T-helper 2 cell (primary cell): ENCODE results near the gene ZNF22.

Source experiments
- DNase-seq, 5 experiments: peaks; one replicate each; pipeline versions ENCODE4 v3.0.0 to v3.0.0-alpha.2; 2012 to 2022

Gene ZNF22

DNA sequence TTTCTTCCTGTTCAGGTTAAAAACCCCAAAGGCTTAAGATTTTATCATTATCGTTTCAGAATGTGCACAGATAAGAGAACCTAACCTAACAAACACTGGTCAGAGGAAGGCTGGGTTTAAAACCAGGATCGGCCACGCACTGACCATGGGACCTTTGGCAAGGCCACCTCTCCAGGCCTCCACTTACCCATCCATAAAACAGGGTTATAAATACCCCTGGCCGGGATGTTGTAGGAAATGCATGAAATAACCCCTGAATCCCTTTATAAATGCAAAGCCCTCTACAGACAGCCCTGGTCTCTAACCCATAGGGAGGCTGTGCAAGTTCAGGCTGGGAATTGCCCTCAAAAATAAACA is 22.5 kb upstream of the ZNF22 start:
- DNase-seq, result no peak

DNA sequence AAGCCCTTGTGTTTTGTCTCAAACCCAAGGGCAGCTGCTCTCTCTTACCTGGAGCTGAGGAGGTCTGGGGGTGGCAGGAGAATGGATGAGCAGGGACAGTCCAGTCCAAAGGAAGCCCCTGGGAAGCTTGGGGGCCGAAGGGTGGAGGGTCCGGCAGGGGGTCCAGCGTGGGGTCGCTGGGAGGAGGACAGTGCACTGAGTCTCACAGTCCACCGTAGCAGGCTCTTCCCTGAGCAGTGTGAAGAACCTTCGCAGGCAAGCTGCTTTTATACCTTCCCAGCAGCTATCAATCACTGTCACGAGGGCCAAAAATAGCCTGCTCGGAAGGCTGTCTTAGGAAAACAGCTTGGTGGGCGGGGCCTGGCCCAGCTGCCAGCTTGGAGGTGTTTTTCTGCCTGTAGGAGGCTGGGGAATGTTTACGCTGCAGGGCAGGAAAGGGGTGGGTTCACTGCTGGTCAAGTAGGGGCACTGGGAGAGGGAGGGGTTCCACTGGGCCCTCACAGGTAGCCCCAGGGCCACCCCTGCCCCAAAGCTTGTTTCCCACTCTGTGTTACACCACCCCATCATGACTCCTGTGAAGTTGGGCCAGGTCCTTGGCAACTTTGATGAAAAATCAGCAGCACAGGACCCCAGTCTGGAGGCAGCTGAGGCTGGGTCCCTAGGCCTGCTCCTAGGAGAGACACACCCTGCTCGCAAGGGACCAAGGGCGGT is 22.0 kb upstream of the ZNF22 start, which contains the start of gene DEPP1:
TSS of gene DEPP1 (minus strand) at position 240 of the 711 bp plus-strand sequence. CDS start 779 bp downstream, outside the sequence.
- DNase-seq, result peak in 1 of 5 experiments; percentile 14

DNA sequence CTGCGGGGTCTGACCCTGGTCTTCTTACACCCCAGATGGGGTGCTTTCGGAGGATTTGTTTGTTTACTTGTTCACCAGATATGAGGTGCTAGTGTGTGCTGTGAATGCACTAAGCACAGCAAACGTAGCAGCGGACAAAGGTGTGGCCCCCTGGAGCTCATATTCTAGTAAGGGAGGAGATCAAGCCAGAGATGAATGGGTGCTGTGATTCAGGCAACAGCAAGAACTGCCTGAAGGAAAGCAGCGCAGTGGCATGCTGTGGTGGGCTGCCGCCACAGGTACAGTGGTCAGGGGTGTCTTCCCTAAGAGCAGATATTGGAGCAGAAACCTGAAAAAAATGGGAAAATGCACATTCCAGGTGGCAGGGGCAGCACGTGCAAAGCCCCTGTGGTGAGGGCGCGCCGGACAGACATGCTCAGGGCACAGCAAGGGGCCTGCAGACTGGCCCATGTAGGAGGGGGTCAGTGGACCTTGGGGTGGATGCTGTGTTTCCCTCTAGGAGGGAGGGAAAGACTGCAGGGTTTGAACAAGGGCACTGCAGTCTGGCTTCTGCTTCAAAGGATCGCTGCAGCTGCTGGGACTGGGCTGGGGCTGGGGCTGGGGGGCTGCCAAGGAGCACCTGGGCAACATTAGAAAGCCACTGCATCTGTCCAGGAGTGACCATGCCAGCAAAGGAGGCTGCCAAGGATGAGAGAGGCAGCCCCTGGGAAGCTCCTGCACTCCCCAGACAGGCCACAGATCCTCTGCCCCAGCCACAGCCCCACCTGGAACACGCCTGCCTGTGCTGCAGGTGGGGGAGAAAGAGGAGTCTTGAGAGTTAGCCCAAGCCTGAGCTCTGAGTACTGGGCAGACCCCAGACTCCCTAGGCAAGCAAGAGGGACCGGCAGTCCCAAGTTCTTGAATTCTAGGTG is 21.2 kb upstream of the ZNF22 start:
- DNase-seq, result no peak

DNA sequence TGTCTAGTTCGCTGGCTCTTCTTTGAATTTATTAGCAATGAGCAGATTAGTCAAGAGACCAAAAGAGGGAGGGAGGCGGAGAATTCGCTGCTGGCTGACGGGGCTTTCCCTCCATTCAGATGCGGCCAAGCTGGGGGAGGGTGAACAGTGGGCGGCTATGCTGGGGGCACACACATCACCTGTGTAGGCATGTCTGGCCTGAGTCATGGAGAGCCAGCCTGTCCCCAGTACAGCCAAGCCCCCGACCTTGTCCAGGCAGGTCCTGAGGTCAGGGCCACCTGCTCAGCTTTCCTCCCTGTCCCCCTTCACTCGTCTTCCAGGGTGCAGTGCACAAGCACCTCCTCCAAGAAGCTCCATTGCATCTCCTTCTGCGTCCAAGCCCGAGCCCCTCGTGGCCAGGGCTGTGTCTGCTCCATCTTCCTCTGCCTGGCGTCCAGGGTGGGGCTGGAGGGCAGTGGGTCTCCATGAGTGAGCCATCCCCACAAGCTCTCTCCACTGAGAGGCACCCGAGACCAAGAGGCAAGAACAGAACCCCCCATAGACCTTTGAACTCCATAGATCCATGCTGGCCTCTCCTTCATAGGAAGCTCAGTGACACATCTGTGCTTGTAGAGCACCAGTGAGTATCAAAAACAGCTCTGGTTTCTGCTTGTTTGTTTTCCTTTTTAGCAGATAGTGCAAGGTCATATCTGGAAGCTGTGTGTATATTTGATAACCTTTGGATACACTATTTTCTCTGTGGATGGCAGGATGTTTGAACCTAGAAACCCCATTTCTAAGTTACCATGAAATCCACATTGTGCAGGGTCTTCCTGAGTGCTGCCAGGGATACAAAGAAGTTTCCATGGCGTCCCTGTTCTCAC is 20.2 kb upstream of the ZNF22 start:
- no peak for DNase-seq

DNA sequence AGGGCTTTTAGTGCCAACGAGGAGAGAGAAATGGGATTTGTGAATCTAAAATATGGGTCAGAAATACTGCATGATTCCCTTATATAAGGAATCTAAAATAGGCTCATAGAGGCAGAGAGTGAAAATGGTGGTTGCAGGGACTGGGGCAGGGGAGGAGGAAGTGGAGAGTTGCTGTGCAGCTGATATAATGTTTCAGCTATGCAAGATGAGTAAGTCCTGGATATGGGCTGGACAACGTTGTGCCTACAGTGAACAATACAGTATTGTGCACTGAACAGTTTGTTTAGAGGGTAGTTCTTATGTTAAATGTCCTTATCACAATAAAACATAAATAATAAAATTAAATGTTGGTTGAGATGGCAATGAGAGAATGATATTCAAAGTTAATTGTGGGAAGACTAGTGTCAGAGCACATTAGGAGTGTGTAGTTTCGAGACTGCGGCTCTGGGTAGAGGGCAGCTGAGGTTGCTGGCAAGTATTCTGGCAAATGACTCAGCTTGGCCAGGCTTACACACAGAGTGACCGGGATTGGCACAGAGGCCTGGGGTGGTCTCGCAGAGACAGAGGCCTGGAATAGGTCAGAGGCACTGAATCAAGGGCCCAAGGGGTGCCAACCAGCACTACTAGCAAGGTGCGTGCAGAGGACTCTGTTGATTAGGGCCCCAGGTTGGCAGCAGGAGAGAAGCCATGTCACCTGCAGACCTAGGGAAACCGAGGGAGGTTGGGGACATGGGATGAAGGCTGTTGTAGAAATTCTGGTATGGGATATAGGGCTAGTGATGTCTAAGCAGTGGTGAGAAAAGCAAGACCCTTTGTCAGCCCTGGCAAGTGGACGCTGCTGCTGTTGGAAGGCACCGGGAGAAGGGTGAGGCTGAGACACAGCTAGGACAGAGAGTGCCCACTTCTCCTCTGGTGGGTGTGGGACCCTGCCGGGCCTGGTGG is 19.3 kb upstream of the ZNF22 start:
- peak in 1 of 5 experiments; percentile 45 for DNase-seq

DNA sequence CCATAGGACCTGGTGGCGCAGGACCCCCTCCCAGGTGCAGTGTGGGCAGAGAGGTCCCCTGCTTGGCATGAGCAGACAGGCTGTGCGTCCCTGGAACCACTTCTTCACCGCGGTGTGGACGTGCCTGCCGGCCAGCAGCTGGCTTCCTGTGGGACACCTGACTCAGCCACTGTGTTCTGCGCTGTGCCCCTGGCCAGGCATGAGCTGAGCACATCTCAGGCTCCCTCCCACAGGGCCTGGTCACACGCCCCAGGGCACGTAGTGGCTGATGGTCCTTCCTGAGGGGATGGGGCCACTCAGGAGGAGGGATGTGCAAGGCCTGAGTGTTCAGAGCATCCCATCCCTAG is 18.6 kb upstream of the ZNF22 start:
- no peak for DNase-seq

DNA sequence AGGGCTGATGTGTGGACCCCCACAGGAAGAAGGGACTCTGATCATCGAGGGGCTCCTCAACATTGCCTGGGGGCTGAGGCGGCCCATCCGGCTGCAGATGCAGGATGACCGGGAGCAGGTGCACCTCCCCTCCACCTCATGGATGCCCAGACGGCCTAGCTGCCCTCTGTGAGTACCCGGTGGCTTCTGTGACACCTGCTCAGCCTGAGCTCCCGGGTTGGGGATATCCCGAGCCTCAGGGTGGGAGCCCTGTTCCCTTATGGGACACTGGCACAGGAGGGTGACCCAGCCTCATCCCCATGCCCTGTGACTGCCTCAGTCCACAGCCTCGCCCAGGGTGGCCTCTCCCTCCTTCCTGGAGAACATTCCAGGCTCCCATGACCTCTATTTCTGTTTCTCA is 18.2 kb upstream of the ZNF22 start:
- no peak for DNase-seq

DNA sequence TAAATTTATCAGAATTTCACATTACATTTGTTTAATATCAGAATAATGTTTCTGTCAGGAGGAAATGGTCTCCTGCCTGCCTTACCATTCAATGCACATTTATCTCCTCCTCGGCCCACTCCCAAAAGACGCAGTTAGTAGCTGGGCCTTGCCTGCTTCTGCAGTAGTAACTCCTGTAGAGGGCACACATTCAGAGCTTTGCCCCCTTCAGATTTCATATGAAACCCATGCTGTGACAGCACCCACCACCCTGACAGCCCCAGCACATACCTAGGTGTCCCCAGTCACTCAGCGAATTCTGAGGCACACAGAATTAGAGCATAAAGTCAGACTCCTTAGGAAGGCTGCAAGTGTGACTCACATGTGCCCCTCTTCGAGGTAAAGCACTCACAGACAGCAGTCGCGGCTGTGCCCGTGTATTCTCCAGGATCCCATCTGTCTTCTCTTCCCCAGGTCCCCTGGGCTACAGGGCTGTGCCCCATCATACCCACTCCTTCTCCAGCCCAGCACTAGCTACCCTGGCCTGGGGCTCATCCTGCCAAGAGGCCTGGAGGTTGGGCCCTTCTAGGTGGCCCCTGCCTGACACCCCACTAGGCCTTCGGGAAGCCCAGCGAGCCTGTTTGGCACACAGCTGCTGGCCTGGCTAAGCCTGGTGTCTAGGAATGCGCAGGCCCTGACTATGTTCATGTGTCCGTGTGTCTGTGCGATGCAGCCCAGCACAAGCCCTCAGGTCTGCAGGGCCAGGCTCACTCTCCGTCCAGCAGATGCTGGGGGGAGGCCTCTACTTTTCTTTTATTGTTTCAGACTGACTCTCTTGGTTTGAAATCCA is 17.4 kb upstream of the ZNF22 start:
- DNase-seq, result no peak

DNA sequence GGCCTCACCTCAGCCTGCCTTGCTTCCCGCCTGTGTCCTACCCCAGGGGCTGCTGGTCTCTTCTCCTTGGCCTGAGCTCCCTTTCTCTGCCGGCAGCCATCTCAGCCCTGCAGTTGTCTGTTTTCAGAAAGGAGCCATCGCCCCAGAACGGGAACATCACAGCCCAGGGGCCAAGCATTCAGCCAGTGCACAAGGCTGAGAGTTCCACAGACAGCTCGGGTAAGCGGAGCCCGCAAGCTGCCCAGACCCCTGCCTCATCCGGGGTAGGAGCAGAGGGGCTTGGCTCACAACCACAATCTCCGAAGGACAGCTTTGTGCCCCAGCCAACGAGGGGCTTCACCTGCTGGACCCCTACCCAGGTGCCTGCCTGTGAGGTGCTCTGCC is 16.8 kb upstream of the ZNF22 start:
- no peak for DNase-seq

DNA sequence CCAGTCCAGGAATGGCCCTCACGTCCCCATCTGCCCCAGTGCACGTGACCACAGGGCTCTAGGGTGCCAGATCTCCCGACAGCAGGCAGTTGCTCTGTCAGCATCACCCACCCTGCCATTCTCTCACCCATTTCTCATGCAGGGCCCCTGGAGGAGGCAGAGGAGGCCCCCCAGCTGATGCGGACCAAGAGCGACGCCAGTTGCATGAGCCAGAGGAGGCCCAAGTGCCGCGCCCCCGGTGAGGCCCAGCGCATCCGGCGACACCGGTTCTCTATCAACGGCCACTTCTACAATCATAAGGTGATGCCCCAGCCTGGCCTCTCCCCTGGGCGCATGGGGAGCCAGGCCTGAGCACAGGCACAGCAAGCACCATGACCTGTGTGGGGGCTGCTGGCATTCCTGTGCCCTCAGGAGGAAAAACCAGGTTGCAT is 16.0 kb upstream of the ZNF22 start:
- no peak for DNase-seq

DNA sequence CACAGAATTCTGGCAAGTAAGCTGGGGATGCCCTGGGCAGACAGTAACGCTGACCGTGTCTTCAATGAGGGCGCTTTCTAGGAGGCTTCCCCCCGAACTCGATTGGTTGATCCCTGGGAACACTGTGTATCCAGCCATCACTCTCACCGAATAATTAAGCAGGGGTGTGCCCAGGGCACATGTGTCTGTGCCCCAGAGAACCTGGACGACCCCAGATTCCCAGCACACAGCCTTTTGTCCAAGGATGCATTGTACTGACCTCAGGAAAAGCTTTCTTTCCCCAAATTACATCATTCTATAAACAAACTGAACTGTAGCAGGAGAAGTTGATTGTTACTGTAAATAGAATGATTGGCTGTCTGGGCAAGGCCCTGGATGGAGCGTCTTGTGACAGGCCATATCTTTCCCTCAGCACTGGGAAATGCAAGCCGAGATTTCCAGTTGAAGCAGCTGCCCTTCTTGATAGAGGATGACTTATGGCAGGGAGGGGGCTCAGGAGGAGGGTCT is 15.5 kb upstream of the ZNF22 start:
- DNase-seq, result no peak

DNA sequence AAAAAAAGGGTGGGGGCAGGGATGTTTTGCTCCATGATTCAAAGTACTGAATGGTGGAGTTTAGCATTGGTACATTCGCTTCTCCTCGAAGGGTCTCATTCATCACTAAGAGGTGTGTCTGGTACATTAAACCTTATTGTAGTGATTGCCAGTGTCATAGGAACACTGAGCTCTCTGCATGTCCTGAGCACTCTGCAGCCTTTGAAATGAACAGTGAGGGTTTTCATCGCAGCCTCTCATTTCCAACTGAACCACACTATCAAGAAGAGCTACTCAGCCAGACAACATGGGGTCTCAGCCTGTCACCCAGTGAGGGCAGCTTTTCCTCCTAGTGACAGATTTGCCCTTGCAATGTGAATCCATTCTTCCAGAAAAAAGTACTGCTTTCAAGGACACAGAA is 14.5 kb upstream of the ZNF22 start:
- no peak for DNase-seq

DNA sequence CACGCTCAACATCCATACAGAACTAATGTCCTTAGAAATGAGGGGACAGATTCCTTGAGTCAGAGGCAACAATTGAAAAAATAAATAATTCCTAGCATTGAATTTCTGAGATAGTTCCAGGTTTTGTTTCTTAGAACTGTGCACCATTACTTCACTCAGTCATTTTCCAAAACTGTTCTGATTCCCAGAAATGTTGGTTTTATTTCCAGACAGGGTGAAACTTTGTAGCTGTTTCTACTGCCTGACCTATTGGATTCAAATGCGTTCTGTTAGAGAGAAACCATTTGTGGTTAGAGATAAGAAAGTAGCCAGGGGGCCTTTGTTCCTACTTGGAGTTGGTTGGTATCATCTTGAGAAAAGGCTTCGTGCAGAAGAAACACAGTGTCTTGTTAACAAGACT is 14.1 kb upstream of the ZNF22 start:
- DNase-seq, result no peak

DNA sequence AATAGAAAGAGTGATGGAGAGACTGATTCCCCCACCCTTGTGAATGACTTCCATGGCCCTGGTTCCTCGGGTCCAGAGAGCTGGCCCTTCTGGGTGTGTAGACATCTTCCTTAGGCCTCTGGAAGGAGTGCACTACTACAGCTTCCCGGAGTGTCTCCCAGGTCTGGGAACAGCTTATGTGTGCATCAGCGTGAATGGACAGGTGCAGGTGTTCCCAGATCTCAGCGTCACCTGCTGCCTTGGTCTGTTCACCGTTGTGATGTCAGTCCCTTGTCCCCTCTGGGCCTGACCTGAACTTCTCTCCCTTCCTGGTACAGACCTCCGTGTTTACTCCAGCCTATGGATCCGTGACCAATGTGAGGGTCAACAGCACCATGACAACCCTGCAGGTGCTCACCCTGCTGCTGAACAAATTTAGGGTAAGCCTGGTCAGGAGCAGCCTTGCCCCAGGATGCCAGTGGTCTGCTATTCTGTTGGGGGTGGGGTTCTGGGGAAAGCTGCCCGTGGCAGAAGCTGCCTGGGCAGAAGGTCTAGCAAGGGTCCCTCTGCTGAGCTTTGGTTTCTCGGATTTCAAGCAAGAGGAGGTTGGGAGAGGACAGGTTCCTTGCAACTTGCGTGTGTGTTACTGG is 11.7 kb upstream of the ZNF22 start:
- no peak for DNase-seq

DNA sequence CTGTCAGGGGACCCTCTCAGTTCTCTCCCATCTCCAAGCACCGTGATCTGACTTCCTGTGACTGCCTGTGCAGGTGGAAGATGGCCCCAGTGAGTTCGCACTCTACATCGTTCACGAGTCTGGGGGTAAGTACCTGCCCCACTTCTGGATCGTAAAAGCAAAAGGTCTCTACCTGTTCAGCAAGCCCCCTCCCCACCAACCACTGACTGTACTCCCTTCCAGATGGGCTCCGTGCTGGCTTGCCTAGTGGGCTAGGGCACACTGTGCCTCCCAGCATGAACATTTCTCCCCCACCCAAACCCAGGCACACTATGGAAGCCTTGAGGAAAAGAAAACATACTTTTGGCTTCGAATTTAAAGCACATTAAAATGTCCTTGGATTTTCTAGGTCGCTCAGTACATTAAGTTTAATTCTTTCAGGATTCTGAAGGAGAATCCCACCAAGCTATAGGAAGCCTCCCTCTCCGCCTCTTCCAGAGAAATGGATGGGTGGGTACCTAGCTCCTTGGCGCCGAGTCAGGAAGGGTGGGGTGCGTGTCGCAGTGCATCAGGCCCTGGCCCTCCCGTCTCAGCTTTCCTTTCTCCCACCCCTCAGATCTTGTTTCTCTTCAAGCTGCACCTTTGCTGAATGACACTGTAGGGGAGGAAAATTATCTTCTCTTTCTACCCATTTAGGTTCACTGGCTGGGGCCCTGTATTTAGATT is 11.0 kb upstream of the ZNF22 start:
- DNase-seq, result no peak

DNA sequence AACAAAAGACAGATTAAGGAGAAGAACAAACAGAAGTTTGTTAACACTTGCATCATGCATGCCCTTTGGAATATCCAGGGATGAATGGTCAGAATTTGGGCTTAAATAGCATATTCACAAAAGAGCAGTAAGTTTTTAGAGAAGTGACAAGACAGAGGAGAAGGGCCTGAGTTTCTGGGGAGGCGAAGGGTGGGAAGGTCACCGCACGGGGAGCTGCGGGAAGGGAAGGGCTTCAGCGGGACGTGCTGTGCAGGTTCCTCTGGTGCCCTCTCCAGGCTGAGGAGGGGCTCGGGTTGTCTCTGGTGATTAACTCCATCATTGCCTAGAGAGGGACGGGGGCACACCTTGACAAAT is 10.4 kb upstream of the ZNF22 start:
- no peak for DNase-seq

DNA sequence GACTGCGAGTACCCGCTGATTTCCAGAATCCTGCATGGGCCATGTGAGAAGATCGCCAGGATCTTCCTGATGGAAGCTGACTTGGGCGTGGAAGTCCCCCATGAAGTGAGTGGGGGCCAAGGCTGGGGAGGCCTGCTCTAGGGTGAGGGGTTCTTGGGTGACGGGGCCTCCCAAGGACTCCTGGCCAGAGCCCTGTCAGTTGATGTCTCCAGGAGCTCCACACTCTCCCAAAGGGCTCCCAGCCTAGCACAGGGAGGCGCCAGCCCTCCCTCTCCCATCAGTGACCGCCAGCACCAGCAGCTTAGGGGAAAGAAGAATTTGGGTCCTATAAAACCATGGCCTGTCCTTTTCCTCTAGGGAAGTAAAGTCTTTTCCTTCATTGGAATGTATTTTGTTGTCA is 9.8 kb upstream of the ZNF22 start:
- DNase-seq, result no peak

DNA sequence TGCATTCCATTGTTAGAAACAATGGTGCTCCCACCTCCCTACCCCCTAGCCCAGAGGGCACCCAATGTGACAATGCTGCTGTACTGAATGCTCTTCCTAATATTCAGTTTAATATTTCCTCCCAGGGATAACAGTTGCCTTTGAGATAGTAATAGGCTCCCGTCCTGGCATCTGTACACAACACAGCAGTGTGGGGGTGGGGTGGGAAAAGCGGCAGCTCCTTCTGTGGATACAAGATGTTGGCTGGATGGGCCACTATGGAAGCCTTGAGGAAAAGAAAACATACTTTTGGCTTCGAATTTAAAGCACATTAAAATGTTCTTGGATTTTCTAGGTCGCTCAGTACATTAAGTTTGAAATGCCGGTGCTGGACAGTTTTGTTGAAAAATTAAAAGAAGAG is 9.2 kb upstream of the ZNF22 start:
- no peak for DNase-seq

DNA sequence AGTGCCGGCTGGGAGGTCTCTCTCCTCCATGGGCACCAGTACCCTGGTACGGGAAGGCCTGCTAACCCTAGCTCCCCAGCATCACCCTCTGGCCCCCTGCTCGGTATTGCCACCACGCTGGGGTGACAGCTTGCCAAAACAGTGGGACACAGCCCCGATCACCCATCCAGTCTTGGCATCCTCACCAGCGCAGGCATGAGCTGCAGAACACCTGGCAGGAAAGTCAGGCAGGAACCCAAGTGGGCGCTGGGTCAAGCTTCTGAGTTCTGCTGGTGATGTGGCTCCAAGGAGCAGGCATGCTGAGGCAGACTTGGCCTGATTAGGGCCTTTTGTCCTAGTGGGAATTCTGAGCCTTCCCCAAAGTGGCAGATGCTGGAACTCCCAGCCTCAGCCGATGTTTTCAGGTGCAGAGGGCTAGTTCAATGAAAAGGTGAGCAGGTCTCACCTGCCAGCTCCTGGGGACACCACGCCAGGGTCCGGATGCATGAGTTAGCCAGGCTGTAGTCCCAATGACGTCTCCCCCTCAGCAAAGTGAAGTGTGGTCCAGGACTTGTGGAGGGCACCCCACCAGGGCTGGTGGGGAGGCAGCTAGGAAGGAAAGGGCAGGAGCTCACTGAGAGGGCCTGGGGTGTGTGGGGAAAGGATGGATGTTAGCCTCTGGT is 8.5 kb upstream of the ZNF22 start:
- DNase-seq, result no peak
